Measurements from ENCODE around the gene GNG13. TPM values are rescaled to one million over a fixed set of nuclear protein-coding genes. Genes with fewer than 3 reads are reported as not detected.
A peak's percentile ranks its signal among the peaks of the same experiment; 100 is the strongest.

Gene GNG13
- total and polyA plus RNA-seq, 9 of the 15 experiments (the other 6 are each of a cell fraction or from before 2014, with no cell fraction given), result not detected

DNA sequence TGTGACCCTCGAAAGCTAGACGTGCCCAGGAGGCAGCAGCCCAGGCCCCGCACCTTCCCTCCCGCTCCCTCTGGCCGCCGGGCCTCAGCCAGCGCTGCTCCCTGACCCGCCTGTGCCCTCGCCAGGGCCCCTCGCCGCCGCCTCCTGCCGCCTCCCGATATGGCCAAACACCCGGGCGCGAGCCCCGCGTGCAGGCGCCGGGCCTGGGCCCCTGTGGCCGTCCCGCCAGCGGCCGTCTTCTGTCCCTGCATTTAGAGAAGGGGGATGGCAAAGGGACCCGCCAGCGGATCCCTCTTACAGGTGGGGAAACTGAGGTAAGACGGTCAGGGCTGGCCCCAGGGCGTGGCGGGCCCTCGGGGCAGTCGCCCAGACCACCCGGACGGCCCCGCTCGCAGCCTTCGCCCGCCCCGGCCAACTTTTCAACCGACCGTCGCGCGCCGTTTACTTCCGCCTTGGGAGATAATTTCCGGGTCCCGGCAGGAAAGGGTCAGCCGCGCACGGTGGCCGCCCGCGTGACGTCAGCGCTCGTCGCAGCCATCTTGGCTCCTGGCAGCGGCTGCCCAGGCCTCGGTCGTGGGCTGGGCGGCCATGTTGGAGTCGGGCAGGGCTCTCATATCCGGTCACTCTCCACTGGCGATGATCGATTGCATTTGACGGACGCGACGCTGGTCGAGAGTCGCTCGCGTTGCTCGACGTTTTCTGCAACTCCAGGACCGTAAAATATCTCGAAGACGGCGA lies 7.0 kb upstream of the GNG13 start (continued):
- TF ChIP-seq ZBTB8A (IDR thresholded peaks at IDR 0.05; ENCODE audit: partially characterized antibody) (no peak), KLF6 (CRISPR knock-in tag; IDR thresholded peaks at IDR 0.05; ENCODE audit: borderline replicate concordance) (no peak), ASH1L (IDR thresholded peaks at IDR 0.05; ENCODE audit: borderline replicate concordance, low read depth, partially characterized antibody) (no peak), POLR2G (IDR thresholded peaks at IDR 0.05; ENCODE audit: low read depth, low read length) (peak; percentile 97), CEBPB (tag; IDR thresholded peaks at IDR 0.05) (no peak), L3MBTL2 (IDR thresholded peaks at IDR 0.05) (peak; percentile 96), ZNF785 (CRISPR knock-in tag; IDR thresholded peaks at IDR 0.05) (no peak)
- TF ChIP-seq, protein P1, sequence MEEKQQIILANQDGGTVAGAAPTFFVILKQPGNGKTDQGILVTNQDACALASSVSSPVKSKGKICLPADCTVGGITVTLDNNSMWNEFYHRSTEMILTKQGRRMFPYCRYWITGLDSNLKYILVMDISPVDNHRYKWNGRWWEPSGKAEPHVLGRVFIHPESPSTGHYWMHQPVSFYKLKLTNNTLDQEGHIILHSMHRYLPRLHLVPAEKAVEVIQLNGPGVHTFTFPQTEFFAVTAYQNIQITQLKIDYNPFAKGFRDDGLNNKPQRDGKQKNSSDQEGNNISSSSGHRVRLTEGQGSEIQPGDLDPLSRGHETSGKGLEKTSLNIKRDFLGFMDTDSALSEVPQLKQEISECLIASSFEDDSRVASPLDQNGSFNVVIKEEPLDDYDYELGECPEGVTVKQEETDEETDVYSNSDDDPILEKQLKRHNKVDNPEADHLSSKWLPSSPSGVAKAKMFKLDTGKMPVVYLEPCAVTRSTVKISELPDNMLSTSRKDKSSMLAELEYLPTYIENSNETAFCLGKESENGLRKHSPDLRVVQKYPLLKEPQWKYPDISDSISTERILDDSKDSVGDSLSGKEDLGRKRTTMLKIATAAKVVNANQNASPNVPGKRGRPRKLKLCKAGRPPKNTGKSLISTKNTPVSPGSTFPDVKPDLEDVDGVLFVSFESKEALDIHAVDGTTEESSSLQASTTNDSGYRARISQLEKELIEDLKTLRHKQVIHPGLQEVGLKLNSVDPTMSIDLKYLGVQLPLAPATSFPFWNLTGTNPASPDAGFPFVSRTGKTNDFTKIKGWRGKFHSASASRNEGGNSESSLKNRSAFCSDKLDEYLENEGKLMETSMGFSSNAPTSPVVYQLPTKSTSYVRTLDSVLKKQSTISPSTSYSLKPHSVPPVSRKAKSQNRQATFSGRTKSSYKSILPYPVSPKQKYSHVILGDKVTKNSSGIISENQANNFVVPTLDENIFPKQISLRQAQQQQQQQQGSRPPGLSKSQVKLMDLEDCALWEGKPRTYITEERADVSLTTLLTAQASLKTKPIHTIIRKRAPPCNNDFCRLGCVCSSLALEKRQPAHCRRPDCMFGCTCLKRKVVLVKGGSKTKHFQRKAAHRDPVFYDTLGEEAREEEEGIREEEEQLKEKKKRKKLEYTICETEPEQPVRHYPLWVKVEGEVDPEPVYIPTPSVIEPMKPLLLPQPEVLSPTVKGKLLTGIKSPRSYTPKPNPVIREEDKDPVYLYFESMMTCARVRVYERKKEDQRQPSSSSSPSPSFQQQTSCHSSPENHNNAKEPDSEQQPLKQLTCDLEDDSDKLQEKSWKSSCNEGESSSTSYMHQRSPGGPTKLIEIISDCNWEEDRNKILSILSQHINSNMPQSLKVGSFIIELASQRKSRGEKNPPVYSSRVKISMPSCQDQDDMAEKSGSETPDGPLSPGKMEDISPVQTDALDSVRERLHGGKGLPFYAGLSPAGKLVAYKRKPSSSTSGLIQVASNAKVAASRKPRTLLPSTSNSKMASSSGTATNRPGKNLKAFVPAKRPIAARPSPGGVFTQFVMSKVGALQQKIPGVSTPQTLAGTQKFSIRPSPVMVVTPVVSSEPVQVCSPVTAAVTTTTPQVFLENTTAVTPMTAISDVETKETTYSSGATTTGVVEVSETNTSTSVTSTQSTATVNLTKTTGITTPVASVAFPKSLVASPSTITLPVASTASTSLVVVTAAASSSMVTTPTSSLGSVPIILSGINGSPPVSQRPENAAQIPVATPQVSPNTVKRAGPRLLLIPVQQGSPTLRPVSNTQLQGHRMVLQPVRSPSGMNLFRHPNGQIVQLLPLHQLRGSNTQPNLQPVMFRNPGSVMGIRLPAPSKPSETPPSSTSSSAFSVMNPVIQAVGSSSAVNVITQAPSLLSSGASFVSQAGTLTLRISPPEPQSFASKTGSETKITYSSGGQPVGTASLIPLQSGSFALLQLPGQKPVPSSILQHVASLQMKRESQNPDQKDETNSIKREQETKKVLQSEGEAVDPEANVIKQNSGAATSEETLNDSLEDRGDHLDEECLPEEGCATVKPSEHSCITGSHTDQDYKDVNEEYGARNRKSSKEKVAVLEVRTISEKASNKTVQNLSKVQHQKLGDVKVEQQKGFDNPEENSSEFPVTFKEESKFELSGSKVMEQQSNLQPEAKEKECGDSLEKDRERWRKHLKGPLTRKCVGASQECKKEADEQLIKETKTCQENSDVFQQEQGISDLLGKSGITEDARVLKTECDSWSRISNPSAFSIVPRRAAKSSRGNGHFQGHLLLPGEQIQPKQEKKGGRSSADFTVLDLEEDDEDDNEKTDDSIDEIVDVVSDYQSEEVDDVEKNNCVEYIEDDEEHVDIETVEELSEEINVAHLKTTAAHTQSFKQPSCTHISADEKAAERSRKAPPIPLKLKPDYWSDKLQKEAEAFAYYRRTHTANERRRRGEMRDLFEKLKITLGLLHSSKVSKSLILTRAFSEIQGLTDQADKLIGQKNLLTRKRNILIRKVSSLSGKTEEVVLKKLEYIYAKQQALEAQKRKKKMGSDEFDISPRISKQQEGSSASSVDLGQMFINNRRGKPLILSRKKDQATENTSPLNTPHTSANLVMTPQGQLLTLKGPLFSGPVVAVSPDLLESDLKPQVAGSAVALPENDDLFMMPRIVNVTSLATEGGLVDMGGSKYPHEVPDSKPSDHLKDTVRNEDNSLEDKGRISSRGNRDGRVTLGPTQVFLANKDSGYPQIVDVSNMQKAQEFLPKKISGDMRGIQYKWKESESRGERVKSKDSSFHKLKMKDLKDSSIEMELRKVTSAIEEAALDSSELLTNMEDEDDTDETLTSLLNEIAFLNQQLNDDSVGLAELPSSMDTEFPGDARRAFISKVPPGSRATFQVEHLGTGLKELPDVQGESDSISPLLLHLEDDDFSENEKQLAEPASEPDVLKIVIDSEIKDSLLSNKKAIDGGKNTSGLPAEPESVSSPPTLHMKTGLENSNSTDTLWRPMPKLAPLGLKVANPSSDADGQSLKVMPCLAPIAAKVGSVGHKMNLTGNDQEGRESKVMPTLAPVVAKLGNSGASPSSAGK (IDR thresholded peaks at IDR 0.05), result peak; percentile 94; the same call in 1 of the 2 replicates
- TF ChIP-seq, protein P2, sequence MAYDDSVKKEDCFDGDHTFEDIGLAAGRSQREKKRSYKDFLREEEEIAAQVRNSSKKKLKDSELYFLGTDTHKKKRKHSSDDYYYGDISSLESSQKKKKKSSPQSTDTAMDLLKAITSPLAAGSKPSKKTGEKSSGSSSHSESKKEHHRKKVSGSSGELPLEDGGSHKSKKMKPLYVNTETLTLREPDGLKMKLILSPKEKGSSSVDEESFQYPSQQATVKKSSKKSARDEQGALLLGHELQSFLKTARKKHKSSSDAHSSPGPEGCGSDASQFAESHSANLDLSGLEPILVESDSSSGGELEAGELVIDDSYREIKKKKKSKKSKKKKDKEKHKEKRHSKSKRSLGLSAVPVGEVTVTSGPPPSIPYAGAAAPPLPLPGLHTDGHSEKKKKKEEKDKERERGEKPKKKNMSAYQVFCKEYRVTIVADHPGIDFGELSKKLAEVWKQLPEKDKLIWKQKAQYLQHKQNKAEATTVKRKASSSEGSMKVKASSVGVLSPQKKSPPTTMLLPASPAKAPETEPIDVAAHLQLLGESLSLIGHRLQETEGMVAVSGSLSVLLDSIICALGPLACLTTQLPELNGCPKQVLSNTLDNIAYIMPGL (CRISPR knock-in tag; IDR thresholded peaks at IDR 0.05), result peak; percentile 83; the same call in 1 of the 2 replicates
- TF ChIP-seq, protein P3, sequence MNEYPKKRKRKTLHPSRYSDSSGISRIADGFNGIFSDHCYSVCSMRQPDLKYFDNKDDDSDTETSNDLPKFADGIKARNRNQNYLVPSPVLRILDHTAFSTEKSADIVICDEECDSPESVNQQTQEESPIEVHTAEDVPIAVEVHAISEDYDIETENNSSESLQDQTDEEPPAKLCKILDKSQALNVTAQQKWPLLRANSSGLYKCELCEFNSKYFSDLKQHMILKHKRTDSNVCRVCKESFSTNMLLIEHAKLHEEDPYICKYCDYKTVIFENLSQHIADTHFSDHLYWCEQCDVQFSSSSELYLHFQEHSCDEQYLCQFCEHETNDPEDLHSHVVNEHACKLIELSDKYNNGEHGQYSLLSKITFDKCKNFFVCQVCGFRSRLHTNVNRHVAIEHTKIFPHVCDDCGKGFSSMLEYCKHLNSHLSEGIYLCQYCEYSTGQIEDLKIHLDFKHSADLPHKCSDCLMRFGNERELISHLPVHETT (CRISPR knock-in tag; conservative IDR thresholded peaks at IDR 0.05 in 1 of 2, IDR thresholded peaks at IDR 0.05 in 1 of 2), result peak in 1 of 2 experiments; percentile 98; a peak in 2 of 4 replicates

Measured in K562 (cell line).